Measurements from ENCODE around the gene CNTN3. TPM values are rescaled to one million over a fixed set of nuclear protein-coding genes. Genes with fewer than 3 reads are reported as not detected.

CNTN3 gene
- total RNA-seq, 2 donors from 2014 or later: not detected

DNA sequence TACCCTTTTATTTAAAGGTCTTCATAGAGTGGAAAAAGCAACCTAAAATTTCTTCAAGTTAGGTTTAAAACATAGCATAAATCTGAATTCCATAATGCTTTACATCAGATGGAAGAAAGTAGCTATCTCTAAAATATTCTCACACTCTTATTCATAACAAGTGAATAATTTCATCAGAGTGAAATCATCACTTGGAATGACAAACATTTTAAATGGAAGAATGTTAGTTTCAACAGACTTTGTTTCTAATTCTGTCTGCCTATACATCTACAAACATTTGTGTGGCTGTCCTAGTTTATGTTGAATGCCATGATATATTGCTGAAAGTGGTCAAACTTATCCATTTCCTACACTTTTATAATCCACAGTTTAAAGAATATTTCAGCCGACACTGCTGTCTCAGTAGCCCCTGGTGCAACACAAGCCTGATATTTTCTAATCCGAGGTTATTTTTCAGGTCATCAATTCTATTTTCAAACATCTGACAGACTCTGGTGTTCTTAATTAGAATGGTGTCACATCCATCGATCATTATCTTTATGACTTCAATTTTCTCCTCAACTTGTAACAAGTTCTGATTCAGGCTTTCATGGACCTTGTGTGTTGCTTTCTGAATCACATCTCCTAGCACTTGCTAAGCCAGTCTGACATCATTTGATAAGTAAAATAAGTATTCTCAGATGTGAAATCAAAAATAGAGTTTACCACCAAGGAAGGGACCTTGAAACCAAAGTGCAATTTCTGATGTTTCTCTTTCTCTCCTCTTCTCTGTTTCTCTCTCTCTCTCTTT is 17.1 kb upstream of the CNTN3 start:
- no peaks in the 10 kb centered on the region for H3K36me3 Mint-ChIP-seq (ENCODE audit: low read depth)
- no peak overlapping the region for H3K27ac Mint-ChIP-seq

DNA sequence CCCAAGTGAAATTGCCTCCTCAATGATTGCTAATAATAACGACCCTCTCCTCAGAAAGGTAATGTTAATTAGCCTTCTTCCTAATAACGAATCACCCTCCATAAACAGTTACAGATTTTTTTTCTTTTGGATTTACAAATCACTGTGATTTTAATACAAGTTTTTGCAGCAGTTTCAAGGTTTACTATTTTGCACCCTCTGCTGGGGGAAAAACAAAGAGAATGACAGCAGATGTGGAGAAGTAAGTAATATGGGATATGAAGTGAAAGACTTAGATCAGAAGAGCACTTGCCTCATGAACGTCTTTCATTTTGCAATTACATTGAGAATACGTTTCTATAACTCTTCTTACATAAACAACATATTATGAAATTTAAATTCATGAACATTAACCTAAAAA is 16.1 kb upstream of the CNTN3 start:
- Mint-ChIP-seq H3K27ac (no peak overlapping the region), H3K4me3 (no peak overlapping the region), H3K4me1 (no peaks in the 10 kb centered on the region), H3K36me3 (ENCODE audit: low read depth) (no peaks in the 10 kb centered on the region), H3K27me3 (no peaks in the 10 kb centered on the region)
- no peak for ATAC-seq
- H3K9me3 ChIP-seq (ENCODE audit: control insufficient read depth, low read length, poor library complexity, severe bottlenecking): no peaks in the 10 kb centered on the region
- DNase-seq: no peak

More for the DNA sequence above, 17.1 kb upstream of the CNTN3 start:
- DNase-seq: no peak
- Mint-ChIP-seq H3K4me3 (no peak overlapping the region), H3K27me3 (no peaks in the 10 kb centered on the region), H3K4me1 (no peaks in the 10 kb centered on the region)
- no peak for ATAC-seq
- no peaks in the 10 kb centered on the region for H3K9me3 ChIP-seq (ENCODE audit: control insufficient read depth, low read length, poor library complexity, severe bottlenecking)

DNA sequence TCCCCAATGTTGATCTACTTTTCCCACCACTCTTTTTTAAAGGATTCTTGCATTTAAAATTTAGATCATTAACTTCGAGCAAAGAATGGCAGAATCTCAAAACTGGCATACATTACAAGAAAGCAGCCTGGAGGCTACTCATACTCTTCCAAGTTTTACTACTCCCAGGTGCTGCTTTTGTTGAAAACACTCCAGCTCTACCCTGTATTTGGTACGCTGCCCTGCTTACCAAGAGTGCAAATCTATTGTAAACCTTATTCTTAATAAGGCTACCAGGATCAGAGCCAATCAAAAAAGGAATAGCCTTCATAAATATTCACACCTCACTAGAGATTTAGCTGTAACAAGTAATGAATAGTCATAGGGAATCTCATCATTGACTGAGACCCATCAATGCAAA is 11.6 kb upstream of the CNTN3 start:
- Mint-ChIP-seq H3K4me3 (no peak overlapping the region), H3K36me3 (ENCODE audit: low read depth) (no peaks in the 10 kb centered on the region), H3K27ac (no peak overlapping the region), H3K27me3 (no peaks in the 10 kb centered on the region), H3K4me1 (no peaks in the 10 kb centered on the region)
- ATAC-seq (no peak), DNase-seq (no peak)
- H3K9me3 ChIP-seq (ENCODE audit: control insufficient read depth, low read length, poor library complexity, severe bottlenecking): no peaks in the 10 kb centered on the region

DNA sequence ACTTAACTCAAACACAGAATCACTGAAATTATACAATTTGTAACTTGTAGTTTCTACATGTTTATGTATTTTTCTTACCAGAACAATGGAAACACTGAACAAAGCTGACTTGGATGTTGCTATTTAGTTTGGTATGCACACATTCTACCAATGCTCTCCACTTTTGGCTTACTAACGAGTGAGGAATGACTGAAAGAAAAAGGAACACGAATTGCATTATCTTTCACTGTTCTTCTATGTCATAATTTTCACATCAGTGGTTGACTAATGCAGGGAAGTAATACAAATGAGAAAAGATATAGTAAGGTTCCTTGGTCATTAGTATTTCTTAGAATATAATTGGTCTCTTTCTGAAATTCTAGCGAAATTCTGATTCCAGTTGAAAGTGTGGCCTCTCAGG is 9.8 kb upstream of the CNTN3 start:
- H3K4me1 Mint-ChIP-seq: no peaks in the 10 kb centered on the region
- no peaks in the 10 kb centered on the region for H3K27me3 Mint-ChIP-seq
- H3K9me3 ChIP-seq (ENCODE audit: control insufficient read depth, low read length, poor library complexity, severe bottlenecking): no peaks in the 10 kb centered on the region
- DNase-seq (no peak), ATAC-seq (no peak)
- H3K4me3 Mint-ChIP-seq: no peak overlapping the region
- H3K36me3 Mint-ChIP-seq (ENCODE audit: low read depth): no peaks in the 10 kb centered on the region
- H3K27ac Mint-ChIP-seq: no peak overlapping the region

DNA sequence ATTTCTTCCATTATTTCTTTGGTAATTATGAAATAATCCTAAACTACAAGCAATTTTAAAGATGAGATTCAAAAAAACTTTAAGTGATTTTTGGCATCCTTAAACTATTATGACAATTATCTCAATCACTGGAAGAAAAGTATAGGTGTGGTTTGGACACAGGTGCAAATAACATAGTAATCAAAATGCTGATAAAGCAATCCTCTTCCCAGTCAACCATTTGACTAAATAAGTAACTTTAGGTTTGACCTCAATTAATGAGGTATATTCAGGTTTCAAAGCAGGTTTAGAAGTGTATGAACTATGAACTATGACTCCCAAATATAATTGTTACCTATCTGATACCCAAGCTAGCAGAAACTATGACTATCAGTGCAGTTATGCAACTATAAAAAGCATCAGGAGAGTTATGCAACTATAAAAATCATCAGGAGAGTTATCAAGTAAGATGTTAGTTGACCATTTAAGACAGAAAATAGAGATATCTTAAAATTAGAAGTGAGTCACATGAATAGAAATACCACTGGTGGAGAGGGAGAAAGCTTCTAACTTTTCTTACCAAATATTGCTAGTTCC is 8.9 kb upstream of the CNTN3 start:
- Mint-ChIP-seq H3K36me3 (ENCODE audit: low read depth) (no peaks in the 10 kb centered on the region), H3K27me3 (no peaks in the 10 kb centered on the region)

DNA sequence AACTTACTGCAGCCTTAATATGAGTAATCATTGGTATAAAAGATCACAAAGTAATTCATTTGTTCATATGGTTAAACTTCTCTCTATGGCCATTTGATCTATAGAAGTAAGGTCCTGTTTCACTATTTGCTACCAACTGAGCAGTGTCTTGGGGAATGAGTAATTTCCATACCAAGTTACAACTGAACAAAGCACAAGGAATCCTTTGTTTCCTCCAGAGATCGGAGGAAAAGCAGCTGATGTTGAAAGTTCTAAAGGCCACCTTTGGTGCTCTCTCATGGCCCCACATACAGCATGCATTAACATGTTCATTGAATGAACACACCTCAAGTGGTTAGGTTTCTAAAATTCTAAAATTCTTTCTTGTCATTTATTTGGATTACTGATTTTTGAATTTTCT is 7.1 kb upstream of the CNTN3 start:
- no peaks in the 10 kb centered on the region for H3K9me3 ChIP-seq (ENCODE audit: control insufficient read depth, low read length, poor library complexity, severe bottlenecking)
- ATAC-seq: no peak
- no peak overlapping the region for H3K4me3 Mint-ChIP-seq
- H3K36me3 Mint-ChIP-seq (ENCODE audit: low read depth): no peaks in the 10 kb centered on the region
- H3K4me1 Mint-ChIP-seq: no peaks in the 10 kb centered on the region
- H3K27ac Mint-ChIP-seq: no peak overlapping the region
- DNase-seq: no peak
- H3K27me3 Mint-ChIP-seq: no peaks in the 10 kb centered on the region

More for the DNA sequence above, 8.9 kb upstream of the CNTN3 start:
- ATAC-seq (no peak), DNase-seq (no peak)
- H3K4me3 Mint-ChIP-seq: no peak overlapping the region
- no peaks in the 10 kb centered on the region for H3K9me3 ChIP-seq (ENCODE audit: control insufficient read depth, low read length, poor library complexity, severe bottlenecking)
- H3K4me1 Mint-ChIP-seq: no peaks in the 10 kb centered on the region
- H3K27ac Mint-ChIP-seq: no peak overlapping the region

DNA sequence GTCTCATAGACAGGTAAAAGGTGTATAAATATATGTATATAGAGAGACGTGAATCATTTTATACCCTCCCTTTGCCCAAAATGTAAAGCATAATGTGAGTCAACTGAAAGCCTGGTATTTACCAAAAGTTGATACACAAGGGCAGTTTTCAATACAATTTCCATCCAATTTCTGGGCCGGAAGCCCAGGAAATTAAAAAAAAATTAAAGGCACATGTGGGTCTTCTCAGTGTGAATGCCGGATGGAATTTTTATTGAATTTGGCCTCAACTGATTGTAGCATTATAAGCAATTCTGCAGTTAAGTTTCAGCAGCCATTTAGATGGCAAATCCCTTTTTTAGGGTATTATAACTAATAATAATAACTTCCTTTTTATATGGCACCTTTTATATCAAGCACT is 3.3 kb upstream of the CNTN3 start:
- Mint-ChIP-seq H3K4me1 (no peaks in the 10 kb centered on the region), H3K27ac (no peak overlapping the region), H3K36me3 (ENCODE audit: low read depth) (no peaks in the 10 kb centered on the region), H3K4me3 (no peak overlapping the region), H3K27me3 (no peaks in the 10 kb centered on the region)
- H3K9me3 ChIP-seq (ENCODE audit: control insufficient read depth, low read length, poor library complexity, severe bottlenecking): no peaks in the 10 kb centered on the region
- DNase-seq: no peak
- ATAC-seq: no peak

DNA sequence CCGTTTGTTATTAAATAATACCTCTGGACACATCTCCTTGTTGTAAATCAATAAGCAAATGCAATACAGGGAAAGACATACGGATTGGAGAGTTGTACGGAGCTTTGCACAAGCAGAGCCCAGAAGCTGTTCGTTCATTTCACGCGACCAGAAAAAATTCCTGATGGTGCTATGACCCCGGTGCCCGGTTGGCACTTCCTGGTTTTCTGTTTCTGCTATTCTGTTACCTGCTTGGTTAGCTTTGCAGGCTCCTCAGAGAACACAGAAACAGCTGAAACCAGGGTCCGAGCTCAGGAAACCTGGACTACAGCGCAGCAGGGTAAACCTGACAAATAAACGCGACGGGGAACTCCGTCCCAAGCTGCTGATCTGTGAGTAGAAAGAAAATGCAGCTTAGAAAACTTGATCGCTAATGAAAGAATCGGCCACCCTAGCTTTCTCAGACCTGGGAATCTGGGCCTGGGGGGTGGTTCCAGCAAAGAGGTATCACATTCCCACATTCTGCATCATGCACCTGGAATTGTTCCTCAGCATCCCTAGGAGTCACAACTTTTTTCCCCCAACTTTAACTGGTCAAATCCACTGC is 845 bp downstream of the CNTN3 start:
- Mint-ChIP-seq H3K4me1 (no peaks in the 10 kb centered on the region), H3K36me3 (ENCODE audit: low read depth) (no peaks in the 10 kb centered on the region), H3K4me3 (no peak overlapping the region), H3K27ac (no peak overlapping the region), H3K27me3 (no peaks in the 10 kb centered on the region)
- DNase-seq (no peak), ATAC-seq (no peak)
- no peaks in the 10 kb centered on the region for H3K9me3 ChIP-seq (ENCODE audit: control insufficient read depth, low read length, poor library complexity, severe bottlenecking)

DNA sequence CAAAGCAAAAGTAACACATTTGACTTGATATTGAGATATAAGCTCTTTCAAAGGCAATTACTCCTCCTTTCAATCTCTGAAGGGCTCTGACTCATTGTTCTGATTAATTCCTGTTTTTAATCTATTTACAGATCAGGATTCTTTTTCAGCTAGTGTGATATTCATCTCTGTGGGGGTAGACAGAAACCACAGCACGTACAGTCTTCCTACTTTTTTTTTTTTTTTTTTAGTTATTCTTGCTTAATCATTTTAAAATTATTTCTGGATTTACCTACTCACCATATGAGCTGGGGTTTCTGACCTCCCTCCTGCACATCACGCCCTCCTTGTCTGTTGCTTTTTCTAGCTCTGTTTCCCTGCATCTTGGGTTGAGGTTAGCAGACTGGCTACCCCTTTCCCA is 1.4 kb downstream of the CNTN3 start:
- DNase-seq: no peak
- no peaks in the 10 kb centered on the region for H3K9me3 ChIP-seq (ENCODE audit: control insufficient read depth, low read length, poor library complexity, severe bottlenecking)
- Mint-ChIP-seq H3K27ac (no peak overlapping the region), H3K36me3 (ENCODE audit: low read depth) (no peaks in the 10 kb centered on the region), H3K4me3 (no peak overlapping the region), H3K4me1 (no peaks in the 10 kb centered on the region), H3K27me3 (no peaks in the 10 kb centered on the region)
- no peak for ATAC-seq

DNA sequence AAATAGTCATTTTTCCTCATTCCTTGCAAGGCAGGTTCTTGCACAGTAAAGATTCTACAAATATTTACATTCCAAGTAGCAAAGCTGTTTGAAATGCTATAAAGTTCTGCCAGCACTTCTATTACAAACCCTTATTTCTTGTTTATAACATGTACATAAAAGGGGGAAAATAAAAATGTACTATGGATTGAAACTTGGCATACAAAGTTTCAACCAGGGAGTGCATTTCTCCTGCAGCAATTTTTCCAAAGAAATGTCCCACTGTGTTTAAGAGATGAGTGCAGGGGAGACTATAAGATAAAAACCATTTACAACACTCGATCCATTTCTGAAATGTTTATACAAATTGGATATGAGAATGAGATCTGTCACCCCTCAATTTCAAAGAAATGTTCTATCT is 3.3 kb downstream of the CNTN3 start:
- no peaks in the 10 kb centered on the region for H3K36me3 Mint-ChIP-seq (ENCODE audit: low read depth)
- H3K9me3 ChIP-seq (ENCODE audit: control insufficient read depth, low read length, poor library complexity, severe bottlenecking): no peaks in the 10 kb centered on the region
- no peak overlapping the region for H3K4me3 Mint-ChIP-seq
- H3K4me1 Mint-ChIP-seq: no peaks in the 10 kb centered on the region
- no peaks in the 10 kb centered on the region for H3K27me3 Mint-ChIP-seq
- ATAC-seq (no peak), DNase-seq (no peak)
- no peak overlapping the region for H3K27ac Mint-ChIP-seq

DNA sequence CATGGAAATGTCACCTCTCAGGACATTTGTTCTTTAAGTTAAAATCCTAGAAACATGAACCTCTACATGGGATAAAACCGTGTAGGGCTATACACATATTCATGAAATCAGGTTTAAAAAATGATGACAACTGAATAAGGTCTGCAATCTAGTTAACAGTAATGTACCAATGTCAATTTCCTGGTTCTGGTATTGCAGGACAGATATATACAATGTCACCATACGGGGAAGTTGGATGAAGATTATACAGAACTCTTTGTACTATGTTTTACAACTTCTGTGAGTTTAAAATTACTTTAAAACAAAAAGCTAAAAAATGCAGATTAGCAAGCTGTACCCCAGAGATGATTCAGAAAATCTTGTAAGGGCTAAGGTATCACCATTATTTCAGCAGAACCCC is 6.7 kb downstream of the CNTN3 start:
- ATAC-seq: no peak
- H3K27ac Mint-ChIP-seq: no peak overlapping the region
- H3K27me3 Mint-ChIP-seq: no peaks in the 10 kb centered on the region
- H3K4me1 Mint-ChIP-seq: no peaks in the 10 kb centered on the region
- DNase-seq: no peak
- H3K4me3 Mint-ChIP-seq: no peak overlapping the region
- H3K36me3 Mint-ChIP-seq (ENCODE audit: low read depth): no peaks in the 10 kb centered on the region
- no peaks in the 10 kb centered on the region for H3K9me3 ChIP-seq (ENCODE audit: control insufficient read depth, low read length, poor library complexity, severe bottlenecking)

DNA sequence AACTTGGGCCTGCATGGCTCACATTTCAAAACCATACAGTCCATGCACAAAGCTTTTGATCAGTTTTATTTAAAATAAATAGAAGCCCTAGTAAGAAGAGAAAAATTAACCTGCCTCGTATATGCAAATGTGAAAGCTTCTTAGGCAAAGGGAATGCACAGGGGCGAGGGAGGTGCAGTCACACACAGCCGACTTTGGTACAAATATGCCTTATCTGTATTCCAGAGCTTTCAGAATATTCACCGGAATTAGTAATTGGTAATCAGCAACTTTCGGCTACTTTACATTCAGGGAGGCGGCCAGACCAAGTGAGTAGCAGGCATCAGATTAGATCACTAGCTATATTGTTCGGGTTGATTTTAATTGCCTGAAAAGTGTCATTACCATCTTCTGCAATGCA is 7.5 kb downstream of the CNTN3 start:
- no peaks in the 10 kb centered on the region for H3K4me1 Mint-ChIP-seq
- H3K36me3 Mint-ChIP-seq (ENCODE audit: low read depth): no peaks in the 10 kb centered on the region
- ATAC-seq (no peak), DNase-seq (no peak)
- no peaks in the 10 kb centered on the region for H3K27me3 Mint-ChIP-seq
- no peak overlapping the region for H3K27ac Mint-ChIP-seq
- H3K4me3 Mint-ChIP-seq: no peak overlapping the region
- no peaks in the 10 kb centered on the region for H3K9me3 ChIP-seq (ENCODE audit: control insufficient read depth, low read length, poor library complexity, severe bottlenecking)

DNA sequence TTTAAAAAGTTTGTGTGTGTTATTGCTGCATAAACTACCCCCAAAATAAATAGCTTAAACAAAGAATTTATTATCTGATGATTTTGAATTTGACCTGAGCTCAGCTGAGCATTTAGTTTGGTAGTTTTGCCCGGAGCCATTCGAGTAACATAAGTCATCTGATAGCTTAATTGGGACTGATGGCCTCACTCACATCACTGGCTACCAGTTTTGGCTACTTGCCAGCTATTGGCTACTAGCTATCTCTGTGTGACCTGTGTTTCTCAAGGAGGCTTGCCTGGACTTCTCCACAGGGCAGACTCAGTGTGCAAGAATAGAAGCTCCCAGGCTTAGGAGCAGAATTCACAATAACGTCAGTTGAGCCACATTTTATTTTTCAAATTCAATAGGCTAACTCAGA is 9.0 kb downstream of the CNTN3 start:
- Mint-ChIP-seq H3K27me3 (no peaks in the 10 kb centered on the region), H3K27ac (no peak overlapping the region), H3K4me1 (no peaks in the 10 kb centered on the region), H3K4me3 (no peak overlapping the region), H3K36me3 (ENCODE audit: low read depth) (no peaks in the 10 kb centered on the region)
- ATAC-seq: no peak
- no peaks in the 10 kb centered on the region for H3K9me3 ChIP-seq (ENCODE audit: control insufficient read depth, low read length, poor library complexity, severe bottlenecking)
- DNase-seq: no peak

DNA sequence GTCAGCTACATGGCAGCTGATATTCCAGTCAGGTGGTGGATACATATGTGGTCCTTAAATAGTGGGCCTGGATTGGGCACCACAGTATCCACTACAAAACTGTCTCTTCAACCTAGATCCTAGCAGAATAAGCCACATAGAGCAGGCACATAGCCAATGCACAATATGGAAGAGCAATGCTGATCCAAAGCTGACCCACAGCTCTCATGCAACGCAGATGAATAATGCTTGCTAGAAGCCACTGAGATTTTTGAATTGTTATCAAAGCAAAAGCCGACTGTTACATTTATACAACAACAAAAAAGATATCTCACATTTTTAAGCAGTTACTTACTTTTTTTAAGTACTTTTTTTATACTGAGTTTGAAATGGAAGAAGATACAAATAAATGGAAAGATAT is 11.2 kb downstream of the CNTN3 start:
- no peak for DNase-seq
- Mint-ChIP-seq H3K27me3 (no peaks in the 10 kb centered on the region), H3K36me3 (ENCODE audit: low read depth) (no peaks in the 10 kb centered on the region), H3K4me3 (no peak overlapping the region), H3K27ac (no peak overlapping the region), H3K4me1 (no peaks in the 10 kb centered on the region)
- no peak for ATAC-seq
- H3K9me3 ChIP-seq (ENCODE audit: control insufficient read depth, low read length, poor library complexity, severe bottlenecking): no peaks in the 10 kb centered on the region

Measured in T-helper 17 cell (primary cell).